Measurements from ENCODE around the gene TNFAIP3.

DNA sequence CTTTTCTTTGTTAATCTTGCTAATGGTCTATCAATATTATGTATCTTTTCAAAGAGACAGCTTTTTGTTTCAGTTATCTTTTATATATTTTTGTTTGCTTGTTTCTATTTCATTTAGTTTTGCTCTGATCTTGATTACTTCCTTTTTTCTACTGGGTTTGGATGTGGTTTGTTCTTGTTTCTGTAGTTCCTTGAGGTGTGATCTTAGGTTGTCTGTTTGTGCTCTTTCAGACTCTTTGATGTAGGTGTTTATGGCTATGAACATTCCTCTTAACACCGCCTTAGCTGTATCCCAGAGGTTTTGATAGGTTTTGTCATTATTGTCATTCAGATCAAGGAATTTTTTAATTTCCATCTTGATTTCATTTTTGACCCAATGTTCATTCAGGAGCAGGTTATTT lies 26.8 kb upstream of the TNFAIP3 start:
- TF ChIP-seq YY1 (IDR thresholded peaks at IDR 0.05; ENCODE audit: insufficient read depth, insufficient read length) (no peak), SUZ12 (IDR thresholded peaks at IDR 0.05; ENCODE audit: extremely low read depth, insufficient read depth, insufficient read length) (no peak)

Measured in NT2/D1 (cell line).